ENCODE measurements around the gene ADGRG3. TPM values are rescaled to one million over a fixed set of nuclear protein-coding genes. Genes with fewer than 3 reads are reported as not detected.

ADGRG3 gene
- total and polyA plus RNA-seq, 4 donors = 1.8 to 66.2 (median 9.4) TPM

DNA sequence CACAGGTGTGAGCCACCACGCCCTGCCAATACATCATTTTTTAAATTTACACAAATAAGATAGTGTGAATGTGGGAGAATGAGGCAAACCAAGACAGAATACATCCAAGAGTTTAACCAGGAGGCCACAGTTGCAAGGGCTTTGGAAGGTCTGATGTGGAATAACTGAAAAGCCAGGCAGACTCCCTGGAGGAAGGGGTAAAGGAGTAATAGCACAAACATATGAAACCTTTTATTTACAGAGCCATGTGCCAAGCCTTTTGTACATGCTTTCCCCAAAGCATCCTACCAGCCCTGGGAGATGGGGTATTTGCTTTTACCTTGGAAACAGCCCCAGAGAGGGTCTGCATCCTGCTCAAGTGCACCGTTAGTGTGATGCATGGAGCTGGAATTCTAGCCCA, 4.7 kb downstream of the ADGRG3 start:
- no peak for ATAC-seq (ENCODE audit: insufficient read depth, low FRiP score)
- TF ChIP-seq, protein P1, sequence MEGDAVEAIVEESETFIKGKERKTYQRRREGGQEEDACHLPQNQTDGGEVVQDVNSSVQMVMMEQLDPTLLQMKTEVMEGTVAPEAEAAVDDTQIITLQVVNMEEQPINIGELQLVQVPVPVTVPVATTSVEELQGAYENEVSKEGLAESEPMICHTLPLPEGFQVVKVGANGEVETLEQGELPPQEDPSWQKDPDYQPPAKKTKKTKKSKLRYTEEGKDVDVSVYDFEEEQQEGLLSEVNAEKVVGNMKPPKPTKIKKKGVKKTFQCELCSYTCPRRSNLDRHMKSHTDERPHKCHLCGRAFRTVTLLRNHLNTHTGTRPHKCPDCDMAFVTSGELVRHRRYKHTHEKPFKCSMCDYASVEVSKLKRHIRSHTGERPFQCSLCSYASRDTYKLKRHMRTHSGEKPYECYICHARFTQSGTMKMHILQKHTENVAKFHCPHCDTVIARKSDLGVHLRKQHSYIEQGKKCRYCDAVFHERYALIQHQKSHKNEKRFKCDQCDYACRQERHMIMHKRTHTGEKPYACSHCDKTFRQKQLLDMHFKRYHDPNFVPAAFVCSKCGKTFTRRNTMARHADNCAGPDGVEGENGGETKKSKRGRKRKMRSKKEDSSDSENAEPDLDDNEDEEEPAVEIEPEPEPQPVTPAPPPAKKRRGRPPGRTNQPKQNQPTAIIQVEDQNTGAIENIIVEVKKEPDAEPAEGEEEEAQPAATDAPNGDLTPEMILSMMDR (IDR thresholded peaks at IDR 0.05; ENCODE audit: control extremely low read depth, extremely low read depth) = no peak
- H3K9ac ChIP-seq (ENCODE audit: insufficient read depth in 1 of 2, low read length in 2 of 2) = no peak overlapping the region
- H3K36me3 ChIP-seq (ENCODE audit: control insufficient read depth in 4 of 4, insufficient read depth in 4 of 4, low read length in 4 of 4) = no peaks in the 10 kb centered on the region
- DNase-seq = no peak
- H3K27me3 ChIP-seq (ENCODE audit: control insufficient read depth in 3 of 3, insufficient read depth in 3 of 3, low read length in 2 of 3) = peaks cover 0 to 2% (median 0%) of the 10 kb centered on the region in 3 donors
- H3K9me3 ChIP-seq (ENCODE audit: control insufficient read depth in 4 of 4, insufficient read depth in 3 of 4, low read length in 3 of 4) = no peaks in the 10 kb centered on the region
- no peak overlapping the region for H3K4me3 ChIP-seq
- WGBS, 2 donors = 91 to 98% methylated on average over 2 of the region's 2 CpGs
- peaks cover 0 to under 1% (median 0%) of the 10 kb centered on the region in 5 donors for H3K4me1 ChIP-seq (ENCODE audit: control insufficient read depth in 5 of 5, insufficient read depth in 5 of 5, low read length in 5 of 5)
- no peak overlapping the region for H3K27ac ChIP-seq (ENCODE audit: low read depth in 1 of 2, low read length in 1 of 2)

DNA sequence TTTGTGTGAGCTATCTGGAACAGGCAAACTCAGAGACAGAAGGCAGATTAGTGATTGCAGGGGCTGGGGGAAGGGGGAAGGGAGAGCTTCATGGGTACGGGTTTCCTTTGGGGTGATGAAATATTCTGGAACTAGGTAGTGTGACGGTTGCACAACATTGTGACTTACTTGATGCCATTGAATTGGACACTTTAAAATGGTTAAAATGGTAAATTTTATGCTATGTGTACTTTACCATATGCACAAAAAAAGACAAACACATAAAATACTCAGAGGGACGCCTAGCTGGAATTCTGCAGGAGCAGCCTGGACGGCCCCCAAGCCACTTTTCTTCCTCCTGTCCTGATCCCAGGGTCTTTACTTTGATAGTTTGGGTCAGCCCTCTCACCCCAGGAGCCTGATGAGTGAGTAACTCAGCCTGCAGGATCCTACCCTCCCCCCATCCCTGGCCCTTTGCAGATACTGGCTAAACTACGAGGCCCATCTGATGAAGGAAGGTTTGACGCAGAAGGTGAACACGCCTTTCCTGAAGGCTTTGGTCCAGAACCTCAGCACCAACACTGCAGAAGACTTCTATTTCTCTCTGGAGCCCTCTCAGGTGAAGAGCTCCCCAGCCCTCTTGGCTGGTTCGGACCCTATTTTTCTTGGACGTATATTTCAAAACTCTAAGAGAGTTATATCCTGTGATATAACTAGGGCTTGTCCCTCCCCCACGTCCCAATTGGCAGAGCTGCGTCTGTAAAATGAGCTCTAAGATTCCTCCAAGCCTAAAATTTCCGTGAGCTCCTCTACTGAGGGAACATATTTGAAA, 7.8 kb downstream of the ADGRG3 start:
- 38 to 52% methylated on average over 12 of the region's 12 CpGs for WGBS, 2 donors

DNA sequence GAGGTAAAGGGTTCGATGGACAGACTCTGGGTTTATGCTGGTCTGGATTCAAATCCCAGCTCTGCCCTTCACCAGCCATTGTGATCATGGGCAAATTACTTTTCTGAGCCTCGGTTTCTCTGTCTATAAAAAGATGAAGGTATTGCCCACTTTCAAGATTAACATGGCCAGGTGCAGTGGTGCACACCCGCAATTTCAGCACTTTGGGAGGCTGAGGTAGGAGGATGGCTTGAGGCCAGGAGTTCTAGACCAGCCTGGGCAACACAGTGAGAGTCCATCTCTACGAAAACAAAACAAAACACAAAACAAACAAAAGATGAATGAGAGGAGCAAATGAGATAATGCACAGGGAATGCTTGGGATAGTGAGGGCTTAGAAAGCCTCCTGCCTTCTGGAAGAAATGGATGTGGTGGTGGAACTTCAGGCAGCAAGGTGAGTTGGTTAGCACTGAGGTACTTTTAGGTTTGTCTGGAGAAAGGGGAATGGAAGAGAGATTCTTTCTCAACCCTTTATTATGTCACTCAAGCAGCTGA, 8.5 kb downstream of the ADGRG3 start:
- H3K27ac ChIP-seq (ENCODE audit: low read depth in 1 of 2, low read length in 1 of 2) = no peak overlapping the region
- WGBS, 2 donors = 85 to 88% methylated on average over 4 of the region's 4 CpGs
- TF ChIP-seq, protein P1 (IDR thresholded peaks at IDR 0.05; ENCODE audit: control extremely low read depth, extremely low read depth) = no peak
- ATAC-seq (ENCODE audit: insufficient read depth, low FRiP score) (no peak), DNase-seq (no peak)
- H3K4me3 ChIP-seq = no peak overlapping the region
- H3K4me1 ChIP-seq (ENCODE audit: control insufficient read depth in 5 of 5, insufficient read depth in 5 of 5, low read length in 5 of 5) = peaks cover 0 to 1% (median 0%) of the 10 kb centered on the region in 5 donors
- H3K9ac ChIP-seq (ENCODE audit: insufficient read depth in 1 of 2, low read length in 2 of 2) = no peak overlapping the region
- no peaks in the 10 kb centered on the region for H3K36me3 ChIP-seq (ENCODE audit: control insufficient read depth in 4 of 4, insufficient read depth in 4 of 4, low read length in 4 of 4)
- H3K9me3 ChIP-seq (ENCODE audit: control insufficient read depth in 4 of 4, insufficient read depth in 3 of 4, low read length in 3 of 4) = no peaks in the 10 kb centered on the region
- H3K27me3 ChIP-seq (ENCODE audit: control insufficient read depth in 3 of 3, insufficient read depth in 3 of 3, low read length in 2 of 3) = peaks cover 0 to 2% (median 0%) of the 10 kb centered on the region in 3 donors

More for the DNA sequence above, 7.8 kb downstream of the ADGRG3 start:
- DNase-seq (peak in 1 of 3 donors; percentile 39), ATAC-seq (ENCODE audit: insufficient read depth, low FRiP score) (no peak)
- Histone ChIP-seq H3K4me3 (no peak overlapping the region), H3K27ac (ENCODE audit: low read depth in 1 of 2, low read length in 1 of 2) (no peak overlapping the region), H3K9ac (ENCODE audit: insufficient read depth in 1 of 2, low read length in 2 of 2) (no peak overlapping the region), H3K4me1 (ENCODE audit: control insufficient read depth in 5 of 5, insufficient read depth in 5 of 5, low read length in 5 of 5) (peaks cover 0 to 1% (median 0%) of the 10 kb centered on the region in 5 donors), H3K9me3 (ENCODE audit: control insufficient read depth in 4 of 4, insufficient read depth in 3 of 4, low read length in 3 of 4) (no peaks in the 10 kb centered on the region), H3K27me3 (ENCODE audit: control insufficient read depth in 3 of 3, insufficient read depth in 3 of 3, low read length in 2 of 3) (peaks cover 0 to 2% (median 0%) of the 10 kb centered on the region in 3 donors), H3K36me3 (ENCODE audit: control insufficient read depth in 4 of 4, insufficient read depth in 4 of 4, low read length in 4 of 4) (no peaks in the 10 kb centered on the region)
- TF ChIP-seq, protein P1 (IDR thresholded peaks at IDR 0.05; ENCODE audit: control extremely low read depth, extremely low read depth) = no peak

All from lung (tissue), 12 donors.